Measurements from ENCODE around the gene SLC9A5. TPM values are rescaled to one million over a fixed set of nuclear protein-coding genes. Genes with fewer than 3 reads are reported as not detected.

Gene SLC9A5
- total and polyA plus RNA-seq, 9 of the 15 experiments (the other 6 are each of a cell fraction or from before 2014, with no cell fraction given) = 0.06 to 3.1 (median 1.2) TPM

- H3K79me2 ChIP-seq (ENCODE audit: control insufficient read depth, insufficient read depth, low read length) = peaks cover 75% of the 10 kb centered on the region
- POLR2A ChIA-PET = interaction anchor here (0.5 to 1.2 kb wide), 4 partner anchors 15 to 670 kb away, joined by 3 to 7 read pairs (median 3); partner anchors contain the start of gene TMEM208
- H3K4me1 ChIP-seq (replicated peaks in 1 of 2; ENCODE audit: control insufficient read depth in 2 of 2, insufficient read depth in 2 of 2, low read length in 2 of 2) = peaks cover 62 to 68% of the 10 kb centered on the region in 2 experiments
- 11% methylated on average over 10 of the region's 10 CpGs for WGBS (ENCODE audit: insufficient coverage, low coverage, missing lambda C conversion rate)
- no peaks in the 10 kb centered on the region for H3K27me3 ChIP-seq (ENCODE audit: control insufficient read depth in 2 of 2, insufficient read depth in 2 of 2, low read length in 2 of 2)
- H3K4me3 ChIP-seq = no peak overlapping the region
- no peaks in the 10 kb centered on the region for H3K9me3 ChIP-seq (replicated peaks; ENCODE audit: control insufficient read depth, insufficient read depth, low read depth, low read length)
- peaks cover 2% of the 10 kb centered on the region for H4K20me1 ChIP-seq (replicated peaks; ENCODE audit: control insufficient read depth, insufficient read depth, low read length)
- in situ Hi-C loops (cut with MboI) (no loop called here), intact Hi-C loops (cut with micrococcal nuclease) (loop anchor here (10.0 kb wide), 1 partner anchor 266 kb away; no protein-coding TSS in a partner anchor)
- ATAC-seq (peak; percentile 26), DNase-seq (ENCODE audit: extremely low read depth in 1 of 4, low spot score in 3 of 4) (peak; percentile 68 to 83 (median 74)), FAIRE-seq (peak; percentile 86)
- BruUV-seq (replicated peaks) = no TSS peak
- H3K9me1 ChIP-seq (ENCODE audit: control insufficient read depth, insufficient read depth, low read length) = no peaks in the 10 kb centered on the region
- H3K4me2 ChIP-seq (ENCODE audit: insufficient read depth, low read length) = peak overlapping the region; percentile 61
- peak overlapping the region; percentile 83 for H3K27ac ChIP-seq (ENCODE audit: extremely low read depth, low read depth, low read length)
- peak overlapping the region; percentile 54 for H2AFZ ChIP-seq (ENCODE audit: low read depth, low read length)
- CTCF ChIA-PET (ENCODE audit: low intra/inter-chr PET ratio) = no interaction called here
- peak overlapping the region; percentile 60 to 90 for H3K9ac ChIP-seq (ENCODE audit: insufficient read depth in 1 of 2, low read depth in 2 of 2, low read length in 2 of 2)
- H3K36me3 ChIP-seq (ENCODE audit: control insufficient read depth, insufficient read depth, low read length) = peaks cover 67% of the 10 kb centered on the region; the same call in 2 of the 3 replicates
- TF ChIP-seq, protein P1, sequence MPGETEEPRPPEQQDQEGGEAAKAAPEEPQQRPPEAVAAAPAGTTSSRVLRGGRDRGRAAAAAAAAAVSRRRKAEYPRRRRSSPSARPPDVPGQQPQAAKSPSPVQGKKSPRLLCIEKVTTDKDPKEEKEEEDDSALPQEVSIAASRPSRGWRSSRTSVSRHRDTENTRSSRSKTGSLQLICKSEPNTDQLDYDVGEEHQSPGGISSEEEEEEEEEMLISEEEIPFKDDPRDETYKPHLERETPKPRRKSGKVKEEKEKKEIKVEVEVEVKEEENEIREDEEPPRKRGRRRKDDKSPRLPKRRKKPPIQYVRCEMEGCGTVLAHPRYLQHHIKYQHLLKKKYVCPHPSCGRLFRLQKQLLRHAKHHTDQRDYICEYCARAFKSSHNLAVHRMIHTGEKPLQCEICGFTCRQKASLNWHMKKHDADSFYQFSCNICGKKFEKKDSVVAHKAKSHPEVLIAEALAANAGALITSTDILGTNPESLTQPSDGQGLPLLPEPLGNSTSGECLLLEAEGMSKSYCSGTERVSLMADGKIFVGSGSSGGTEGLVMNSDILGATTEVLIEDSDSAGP (CRISPR knock-in tag; IDR thresholded peaks at IDR 0.05) = no peak
- TF ChIP-seq NCOA1 (IDR thresholded peaks at IDR 0.05; ENCODE audit: low read depth) (no peak), CBFA2T2 (conservative IDR thresholded peaks at IDR 0.05) (no peak), MAZ (CRISPR knock-in tag; conservative IDR thresholded peaks at IDR 0.05 in 1 of 2, IDR thresholded peaks at IDR 0.05 in 1 of 2) (peak; percentile 36 to 54; a peak in 2 of 4 replicates), ZNF57 (CRISPR knock-in tag; IDR thresholded peaks at IDR 0.05) (no peak), CHD2 (IDR thresholded peaks at IDR 0.05; ENCODE audit: low read depth, low read length) (no peak), ZFPM2 (CRISPR knock-in tag; IDR thresholded peaks at IDR 0.05) (no peak), ATF6 (CRISPR knock-in tag; IDR thresholded peaks at IDR 0.05) (no peak), STAG1 (CRISPR knock-in tag; IDR thresholded peaks at IDR 0.05; ENCODE audit: borderline replicate concordance) (no peak), XRCC3 (IDR thresholded peaks at IDR 0.05) (no peak), ZNF77 (CRISPR knock-in tag; IDR thresholded peaks at IDR 0.05) (no peak), ZNF76 (CRISPR knock-in tag; IDR thresholded peaks at IDR 0.05; ENCODE audit: borderline replicate concordance) (no peak)
- TF ChIP-seq, protein P2, sequence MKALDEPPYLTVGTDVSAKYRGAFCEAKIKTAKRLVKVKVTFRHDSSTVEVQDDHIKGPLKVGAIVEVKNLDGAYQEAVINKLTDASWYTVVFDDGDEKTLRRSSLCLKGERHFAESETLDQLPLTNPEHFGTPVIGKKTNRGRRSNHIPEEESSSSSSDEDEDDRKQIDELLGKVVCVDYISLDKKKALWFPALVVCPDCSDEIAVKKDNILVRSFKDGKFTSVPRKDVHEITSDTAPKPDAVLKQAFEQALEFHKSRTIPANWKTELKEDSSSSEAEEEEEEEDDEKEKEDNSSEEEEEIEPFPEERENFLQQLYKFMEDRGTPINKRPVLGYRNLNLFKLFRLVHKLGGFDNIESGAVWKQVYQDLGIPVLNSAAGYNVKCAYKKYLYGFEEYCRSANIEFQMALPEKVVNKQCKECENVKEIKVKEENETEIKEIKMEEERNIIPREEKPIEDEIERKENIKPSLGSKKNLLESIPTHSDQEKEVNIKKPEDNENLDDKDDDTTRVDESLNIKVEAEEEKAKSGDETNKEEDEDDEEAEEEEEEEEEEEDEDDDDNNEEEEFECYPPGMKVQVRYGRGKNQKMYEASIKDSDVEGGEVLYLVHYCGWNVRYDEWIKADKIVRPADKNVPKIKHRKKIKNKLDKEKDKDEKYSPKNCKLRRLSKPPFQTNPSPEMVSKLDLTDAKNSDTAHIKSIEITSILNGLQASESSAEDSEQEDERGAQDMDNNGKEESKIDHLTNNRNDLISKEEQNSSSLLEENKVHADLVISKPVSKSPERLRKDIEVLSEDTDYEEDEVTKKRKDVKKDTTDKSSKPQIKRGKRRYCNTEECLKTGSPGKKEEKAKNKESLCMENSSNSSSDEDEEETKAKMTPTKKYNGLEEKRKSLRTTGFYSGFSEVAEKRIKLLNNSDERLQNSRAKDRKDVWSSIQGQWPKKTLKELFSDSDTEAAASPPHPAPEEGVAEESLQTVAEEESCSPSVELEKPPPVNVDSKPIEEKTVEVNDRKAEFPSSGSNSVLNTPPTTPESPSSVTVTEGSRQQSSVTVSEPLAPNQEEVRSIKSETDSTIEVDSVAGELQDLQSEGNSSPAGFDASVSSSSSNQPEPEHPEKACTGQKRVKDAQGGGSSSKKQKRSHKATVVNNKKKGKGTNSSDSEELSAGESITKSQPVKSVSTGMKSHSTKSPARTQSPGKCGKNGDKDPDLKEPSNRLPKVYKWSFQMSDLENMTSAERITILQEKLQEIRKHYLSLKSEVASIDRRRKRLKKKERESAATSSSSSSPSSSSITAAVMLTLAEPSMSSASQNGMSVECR (CRISPR knock-in tag; IDR thresholded peaks at IDR 0.05) = no peak
Observed at GRCh38 chr16:67241008-67241900, 7.5 kb upstream of the SLC9A5 start.

Data from K562 (cell line).